ENCODE data around the gene GABBR2.

Gene GABBR2

DNA sequence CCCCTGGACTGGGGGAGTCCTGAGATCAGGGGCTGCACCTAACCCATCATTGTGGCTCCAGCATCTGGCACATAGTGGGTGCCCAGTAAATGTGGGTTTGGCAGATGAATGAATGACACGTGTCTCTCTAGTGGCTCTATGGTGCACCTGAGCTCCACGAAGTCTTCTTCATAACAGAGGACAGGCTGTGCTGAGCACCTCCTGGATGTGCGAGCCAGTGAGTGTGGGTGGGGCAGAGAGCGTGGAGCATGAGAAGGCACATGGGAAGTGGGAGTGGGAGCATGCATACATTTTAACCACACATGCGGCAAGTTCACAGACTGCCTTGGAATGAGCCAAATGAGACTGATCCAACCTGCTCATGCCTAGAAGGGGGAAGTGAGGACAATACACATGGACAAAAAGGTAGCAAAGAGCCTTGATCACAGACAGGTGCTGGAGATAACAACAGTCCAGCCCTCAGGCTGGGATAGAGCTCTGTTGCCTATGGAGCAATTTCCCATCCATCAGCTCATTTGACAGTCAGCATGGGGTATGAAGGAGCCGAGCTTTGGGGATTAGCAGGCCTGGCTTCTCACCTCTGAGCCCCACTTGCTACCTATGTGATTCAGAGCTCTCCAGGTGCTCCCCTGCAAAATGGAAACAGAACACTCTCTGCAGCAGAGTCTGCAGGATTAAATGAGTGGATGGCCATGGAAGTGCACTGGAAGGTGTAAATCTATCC lies 377.0 kb downstream of the GABBR2 start:
- DNase-seq = no peak

DNA sequence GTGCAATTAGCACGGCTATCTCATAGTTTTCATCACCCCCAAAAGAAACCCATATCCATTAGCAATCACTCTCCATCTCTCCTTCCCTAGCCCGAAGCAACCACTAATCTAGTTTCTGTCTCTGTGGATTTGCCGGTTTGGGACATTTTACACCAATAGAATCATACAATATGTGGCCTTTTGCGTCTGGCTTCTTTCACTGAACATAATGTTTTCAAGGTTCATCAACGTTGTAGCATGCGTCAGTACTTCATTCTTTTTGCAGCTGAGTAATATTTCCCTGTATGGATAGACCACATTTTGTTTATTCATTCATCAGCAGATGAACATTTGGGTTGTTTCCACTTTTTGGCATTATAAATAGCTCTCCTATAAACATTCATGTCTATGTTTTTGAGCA lies 377.9 kb downstream of the GABBR2 start:
- DNase-seq = no peak

DNA sequence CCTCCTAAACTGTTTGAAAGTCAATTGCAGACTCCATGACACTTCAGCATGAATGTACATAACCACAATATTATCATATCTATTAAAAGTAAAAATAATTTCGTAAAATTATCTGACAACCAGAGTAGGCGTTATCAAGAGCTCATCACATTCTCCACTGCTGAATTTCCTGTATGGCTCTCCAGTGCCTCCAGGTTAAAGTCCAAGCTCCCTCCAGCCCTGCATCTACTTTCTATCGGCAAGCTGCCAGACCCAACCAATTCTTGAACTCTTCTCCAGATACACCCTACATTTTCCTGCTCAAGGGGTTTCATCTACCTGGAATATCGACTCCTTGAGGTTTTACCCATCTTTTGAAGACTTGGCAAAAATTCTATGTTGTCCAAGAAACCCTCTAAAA lies 378.8 kb downstream of the GABBR2 start:
- no peak for DNase-seq

DNA sequence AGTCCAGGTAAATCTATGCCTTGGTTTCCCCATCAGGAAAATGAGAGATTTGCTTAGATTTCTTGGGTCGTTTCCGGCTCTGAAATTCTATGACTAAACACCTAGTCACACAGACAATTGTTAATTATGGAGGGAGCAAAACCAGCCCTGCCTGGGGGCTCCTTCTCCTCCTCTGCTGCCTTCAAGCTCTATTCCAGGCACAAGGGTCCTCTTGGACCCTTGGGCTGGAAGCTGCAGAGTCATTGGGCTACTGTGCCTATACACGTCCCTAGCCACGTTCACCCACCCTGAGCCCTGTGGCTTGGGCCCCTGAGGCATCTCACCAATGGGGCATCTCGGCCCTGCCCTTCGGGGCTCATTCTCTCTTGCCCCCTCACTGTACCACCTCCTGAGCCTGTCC lies 379.5 kb downstream of the GABBR2 start:
- DNase-seq = no peak

DNA sequence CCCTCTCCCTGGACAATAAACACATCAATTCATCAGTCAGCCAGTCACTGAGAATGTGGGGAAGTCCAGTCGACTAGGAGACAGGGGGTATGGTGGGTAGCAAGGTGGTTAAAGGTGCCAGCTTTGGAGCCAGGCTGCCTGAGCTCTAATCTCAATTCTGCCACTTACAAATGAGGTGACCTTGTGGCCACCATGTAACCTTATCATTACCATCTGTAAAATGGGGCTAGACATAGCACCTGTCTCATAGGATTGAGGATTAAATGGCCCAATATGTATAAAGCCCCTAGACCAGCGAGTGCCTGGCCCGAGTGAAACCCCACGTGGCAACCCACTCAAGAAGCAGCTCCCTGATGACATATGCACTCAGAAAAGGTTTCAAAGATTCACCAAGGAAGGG lies 380.0 kb downstream of the GABBR2 start:
- no peak for DNase-seq

DNA sequence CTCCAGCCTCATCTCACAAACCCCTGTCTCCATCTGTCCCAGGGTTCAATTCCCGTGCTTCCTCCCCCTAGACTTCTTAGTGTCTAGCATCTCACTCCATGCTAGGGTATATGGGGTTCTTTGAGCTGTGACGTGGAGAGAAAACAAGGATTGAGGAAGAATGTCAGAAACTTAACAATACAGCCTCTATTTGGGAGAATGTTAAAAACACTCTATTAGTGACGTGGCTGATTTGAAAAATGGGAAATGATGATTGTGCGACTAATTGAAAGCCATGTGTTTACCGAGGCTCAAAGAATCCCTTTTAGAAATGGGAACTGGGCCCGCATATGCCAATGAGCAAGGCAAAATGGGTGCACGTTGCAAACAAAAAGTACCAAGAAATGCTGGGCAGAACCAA lies 380.6 kb downstream of the GABBR2 start:
- no peak for DNase-seq

DNA sequence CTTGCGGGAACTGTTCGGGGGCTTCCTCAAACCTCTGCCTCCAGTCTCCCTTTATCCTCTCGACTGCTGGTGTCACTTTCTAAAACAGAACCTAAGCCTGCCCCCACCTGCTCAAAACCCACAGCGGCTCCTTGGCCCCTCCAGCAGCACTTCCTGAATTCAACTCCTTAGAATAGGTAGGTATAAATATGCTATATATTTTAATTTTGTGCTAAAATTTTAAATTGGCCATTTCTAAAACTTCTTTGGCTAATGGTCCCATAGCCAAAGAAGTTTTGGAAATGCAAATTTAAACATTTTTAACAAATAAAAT lies 381.5 kb downstream of the GABBR2 start:
- no peak for DNase-seq

DNA sequence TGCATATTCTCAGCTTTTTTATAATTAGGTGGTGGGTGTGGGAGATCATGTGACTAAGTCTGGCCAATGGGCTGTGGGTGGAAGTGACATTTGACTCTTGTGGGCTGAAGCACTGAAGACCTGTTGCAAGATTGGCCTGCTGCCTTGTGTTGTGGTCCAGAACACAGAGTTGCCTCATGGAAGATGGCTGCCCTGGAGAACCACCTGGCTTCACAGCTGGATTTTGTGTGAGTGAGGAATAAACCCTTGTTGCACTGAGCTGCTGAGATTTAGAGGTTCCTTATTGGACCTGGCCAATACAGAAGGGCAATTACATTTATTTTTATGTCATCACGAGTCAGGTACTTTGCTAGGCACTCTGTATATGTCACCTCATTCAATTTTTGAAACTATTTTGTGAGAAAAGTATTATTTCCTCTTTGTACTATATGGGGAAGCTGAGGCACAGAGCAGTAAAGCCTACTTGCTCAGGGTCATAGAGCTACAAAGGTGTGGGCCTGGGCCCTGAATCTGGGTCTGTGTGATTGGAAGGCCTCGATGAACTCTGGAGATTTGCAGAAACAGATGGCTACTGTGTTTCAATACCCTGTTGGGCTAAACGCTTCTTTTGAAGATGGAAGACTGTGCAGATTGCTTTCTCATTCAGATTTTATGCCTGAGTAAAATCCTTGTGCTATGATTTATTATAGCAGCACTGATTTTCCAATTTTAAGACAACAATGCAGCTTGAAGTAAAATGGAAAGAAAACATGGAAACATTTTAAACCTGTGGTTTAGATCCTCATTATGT lies 382.1 kb downstream of the GABBR2 start:
- DNase-seq = no peak

DNA sequence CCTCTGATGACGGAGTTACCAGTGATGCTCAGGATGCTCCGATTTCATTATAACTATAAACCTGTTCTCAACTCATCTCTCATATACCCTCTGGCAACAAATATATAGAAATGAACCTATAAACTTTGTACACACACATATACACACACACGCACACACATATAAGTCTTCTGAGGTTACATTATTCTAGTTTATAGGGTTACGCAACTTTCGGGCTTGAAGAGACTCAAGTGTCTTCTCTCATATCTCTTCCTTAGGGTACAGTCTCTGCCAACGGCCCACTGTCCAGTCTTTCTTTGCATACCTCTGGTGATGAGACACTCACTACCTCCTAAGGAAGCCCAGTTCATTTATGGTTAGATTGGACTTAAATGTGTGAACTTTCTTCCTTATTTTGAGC lies 383.9 kb downstream of the GABBR2 start:
- DNase-seq = no peak

DNA sequence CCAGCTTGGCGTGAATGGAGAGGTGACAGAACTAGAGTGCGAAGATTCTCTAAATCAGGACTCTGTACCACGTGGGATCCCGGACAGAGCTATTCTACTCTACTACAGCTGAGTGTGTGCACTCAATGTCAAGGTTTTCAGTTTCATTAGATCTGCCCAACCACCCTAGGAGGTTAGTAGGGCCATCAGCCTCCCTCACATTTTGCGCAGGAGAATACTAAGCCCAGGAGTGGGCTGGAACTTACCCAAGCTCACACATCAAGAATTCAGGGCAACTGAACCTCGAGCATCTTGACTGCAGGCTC lies 385.0 kb downstream of the GABBR2 start:
- DNase-seq = no peak

DNA sequence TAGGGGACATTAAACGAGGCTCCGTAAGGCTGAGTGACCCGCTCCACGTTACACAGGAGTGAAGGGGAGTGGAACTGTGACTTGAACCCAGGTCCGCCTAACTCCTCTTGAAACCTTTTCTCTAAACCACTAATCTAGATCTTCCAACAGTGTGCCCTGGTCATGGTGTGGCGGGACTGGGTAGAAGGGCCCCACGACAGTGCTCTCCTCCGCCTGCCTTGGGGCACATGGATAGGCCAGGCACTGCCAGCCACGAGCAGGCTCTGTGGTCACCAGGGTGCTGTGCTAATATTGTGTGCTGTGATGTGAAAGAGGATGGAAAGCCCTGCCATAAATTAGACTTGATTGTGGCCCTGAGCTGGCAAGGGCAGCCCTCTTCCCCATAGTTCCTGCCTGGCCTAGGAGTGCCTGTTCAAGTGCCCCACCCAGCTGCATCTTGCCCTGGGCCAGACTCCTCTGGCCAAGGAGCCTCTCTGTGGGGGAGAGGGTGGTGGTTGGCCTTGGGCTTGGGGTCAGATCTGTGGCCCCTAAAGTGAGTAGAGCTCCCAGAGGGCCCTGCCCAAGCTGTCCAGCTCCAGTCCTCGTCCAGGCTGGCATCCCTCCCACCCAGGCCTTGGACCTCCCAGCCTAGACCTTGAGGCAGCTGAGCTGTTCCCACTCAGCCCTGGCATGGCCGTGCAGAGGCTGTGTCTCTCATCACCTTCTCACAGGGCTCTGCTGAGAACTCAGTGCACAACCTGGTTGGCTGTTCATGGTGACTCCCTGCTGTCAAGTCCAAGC lies 385.5 kb downstream of the GABBR2 start:
- no peak for DNase-seq

DNA sequence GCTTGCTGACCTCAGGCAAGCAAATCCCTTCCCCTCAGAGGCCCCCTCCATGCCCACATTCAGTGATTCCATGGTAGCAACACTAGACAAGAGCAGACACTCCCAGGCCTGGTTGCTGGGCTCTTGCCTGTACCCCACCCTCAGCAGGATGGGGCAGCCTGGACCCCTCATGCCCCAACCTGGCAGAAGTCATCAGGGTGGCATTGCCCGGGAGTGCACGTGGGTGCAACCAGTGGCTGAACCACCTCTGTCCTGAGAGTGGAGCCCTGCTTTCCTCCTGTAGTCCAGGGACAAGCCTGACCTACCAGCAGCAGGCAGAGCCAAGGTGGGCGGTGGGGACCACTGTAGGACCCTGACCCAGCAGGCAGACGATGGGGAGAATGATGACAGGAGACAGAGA lies 387.5 kb downstream of the GABBR2 start:
- no peak for DNase-seq

DNA sequence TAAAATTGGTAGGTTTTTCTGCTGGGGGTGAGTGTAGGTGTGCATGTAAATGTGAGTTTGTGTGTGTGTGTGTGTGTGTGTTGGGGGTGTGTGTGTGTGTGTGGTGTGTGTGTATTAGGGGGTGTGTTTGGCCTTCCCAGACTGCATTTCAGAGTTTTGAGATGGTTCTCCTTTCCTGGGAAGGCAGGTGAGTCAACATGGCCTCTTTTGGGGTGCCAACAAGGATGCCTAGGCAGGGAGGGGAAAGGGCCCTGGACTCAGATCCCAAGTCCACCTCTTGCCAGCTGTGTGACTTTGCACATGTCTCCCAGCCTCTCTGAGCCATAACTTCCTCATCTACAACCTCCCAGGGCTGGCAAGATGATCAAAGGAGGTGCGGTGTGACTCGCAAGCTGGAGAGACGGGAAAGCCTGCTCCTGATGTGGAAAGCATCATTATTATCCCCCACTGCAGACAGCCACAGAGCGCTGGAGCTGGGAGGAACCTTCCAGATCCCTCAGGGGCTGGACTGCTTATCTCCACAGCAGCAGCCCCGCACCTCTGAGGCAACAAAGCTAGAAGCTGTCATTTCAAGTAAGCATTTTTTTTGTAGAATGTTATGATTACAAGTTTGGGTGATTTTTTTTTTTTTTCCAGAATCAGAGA lies 389.8 kb downstream of the GABBR2 start:
- DNase-seq = no peak

DNA sequence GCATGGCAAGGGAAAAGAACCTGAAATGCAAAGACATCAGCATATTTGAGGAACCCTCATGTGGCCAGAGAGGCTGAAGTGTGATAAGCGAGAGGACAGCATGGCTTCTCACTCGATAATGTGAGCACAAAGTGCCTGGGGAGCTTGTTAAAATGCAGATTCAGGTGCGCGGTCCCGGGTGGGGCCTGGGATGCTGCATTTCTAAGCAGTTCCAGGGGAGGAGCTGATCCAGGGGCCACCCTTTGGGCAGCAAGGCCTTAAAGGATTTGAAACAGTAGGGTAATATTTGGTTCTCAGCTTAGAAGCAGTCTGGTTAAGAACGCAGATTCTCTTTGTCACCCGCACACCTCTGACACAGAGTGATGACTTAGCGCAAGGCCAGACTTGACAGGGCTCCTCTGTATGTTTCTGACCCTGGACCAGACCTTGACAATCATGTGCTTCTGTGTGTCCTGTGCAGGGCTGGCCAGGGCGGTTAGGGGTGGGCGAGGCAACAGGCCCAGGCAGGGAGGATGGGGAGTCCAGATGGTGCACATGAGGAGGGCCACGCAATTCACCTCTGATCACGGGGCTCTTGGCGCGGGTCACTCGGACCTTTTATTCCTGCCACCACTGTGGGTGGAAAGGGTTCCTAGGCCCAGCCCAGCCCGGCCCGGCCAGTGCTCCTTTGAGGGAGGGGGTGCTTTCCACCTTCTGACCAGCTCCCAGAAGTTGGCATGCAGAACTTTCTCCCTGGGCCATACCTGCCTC lies 390.5 kb downstream of the GABBR2 start:
- no peak for DNase-seq

DNA sequence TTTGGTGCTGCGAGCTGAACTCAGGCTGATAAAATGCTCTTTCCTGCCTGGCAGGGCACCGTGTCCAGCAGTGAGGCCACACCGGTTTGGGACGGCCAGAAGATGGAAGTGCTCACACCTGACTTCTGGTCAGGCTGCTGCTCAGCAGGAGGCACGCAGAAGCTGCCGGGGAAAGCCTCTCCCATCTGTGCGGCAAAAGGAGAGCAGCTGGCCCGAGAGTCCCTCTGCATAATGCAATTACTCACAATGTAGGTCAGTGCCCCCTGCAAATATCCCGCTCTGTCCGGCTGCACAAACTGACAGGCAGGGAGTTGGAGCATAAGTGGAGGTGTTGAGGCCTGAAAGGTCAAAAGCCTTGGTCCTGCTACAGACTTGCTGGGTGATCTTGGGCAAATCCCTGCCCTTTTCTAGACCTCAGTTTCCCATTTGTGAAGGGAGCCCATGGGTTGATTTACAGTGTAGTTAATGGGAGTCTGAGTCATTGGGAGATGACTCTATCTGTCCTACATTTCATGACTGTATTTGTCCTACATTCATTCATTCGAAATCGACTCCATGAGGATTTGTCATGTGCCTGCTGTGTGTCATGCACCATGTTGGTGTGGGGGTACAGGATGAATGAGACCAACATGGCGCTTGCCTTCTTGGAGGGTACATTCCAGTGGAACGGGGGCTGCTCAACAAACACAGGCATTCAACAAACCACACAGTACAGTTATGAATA lies 391.4 kb downstream of the GABBR2 start:
- DNase-seq = no peak

DNA sequence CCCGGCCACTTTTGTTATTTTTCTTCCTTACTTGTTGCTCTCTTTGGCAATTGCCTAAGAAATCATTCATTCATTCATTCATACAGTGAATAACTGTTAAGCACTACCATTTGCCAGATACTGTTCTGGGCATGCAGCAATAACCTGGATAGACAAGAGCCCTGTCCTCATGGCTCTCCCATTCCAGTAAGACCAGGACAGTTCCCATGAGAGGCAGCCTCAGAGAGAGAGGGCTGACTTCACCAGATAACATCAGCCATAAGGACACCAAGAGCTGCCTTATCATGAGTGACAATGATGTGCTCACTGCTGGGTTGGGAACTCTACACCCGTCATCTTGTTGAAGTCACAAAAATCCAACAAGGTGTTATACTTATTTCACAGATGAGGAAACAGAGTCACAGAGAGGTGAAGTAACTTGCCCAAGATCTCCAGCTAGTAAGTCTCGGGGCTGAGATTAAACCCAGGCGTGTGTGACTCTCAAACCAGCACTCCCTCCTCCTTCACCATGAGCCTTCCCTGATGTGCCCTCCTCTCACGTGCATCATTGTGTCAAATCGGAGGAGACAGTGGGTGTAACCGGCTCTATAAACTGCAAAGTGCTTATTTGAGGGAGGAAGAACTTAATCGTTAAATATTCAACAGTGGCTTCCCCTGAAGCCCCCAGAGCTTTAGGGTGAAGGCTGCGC lies 392.1 kb downstream of the GABBR2 start:
- no peak for DNase-seq

DNA sequence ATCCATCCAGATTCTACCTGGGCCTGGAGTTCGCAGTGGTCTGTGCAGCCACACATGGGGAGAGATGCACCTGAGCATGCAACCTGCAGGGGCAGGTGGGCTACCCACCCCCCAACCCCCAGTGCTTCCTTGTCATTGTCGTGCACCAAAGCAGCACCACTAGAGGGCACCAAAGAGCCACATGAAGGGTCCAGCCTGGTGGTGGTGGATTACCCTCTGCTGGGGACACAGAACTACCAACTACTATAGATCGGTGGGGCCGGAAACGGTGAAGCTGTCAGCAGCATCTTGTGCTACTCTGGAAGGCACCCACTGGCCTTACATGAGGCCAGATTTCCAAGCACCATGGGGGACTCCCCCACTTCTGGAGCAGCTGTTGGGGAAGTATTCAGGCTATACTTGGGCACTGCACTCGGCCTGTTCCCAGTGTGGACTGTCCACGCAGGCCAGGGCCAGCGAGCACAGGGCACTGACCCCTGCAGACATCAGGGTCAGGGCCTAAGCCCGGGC lies 393.1 kb downstream of the GABBR2 start:
- peak; percentile 54 for DNase-seq

DNA sequence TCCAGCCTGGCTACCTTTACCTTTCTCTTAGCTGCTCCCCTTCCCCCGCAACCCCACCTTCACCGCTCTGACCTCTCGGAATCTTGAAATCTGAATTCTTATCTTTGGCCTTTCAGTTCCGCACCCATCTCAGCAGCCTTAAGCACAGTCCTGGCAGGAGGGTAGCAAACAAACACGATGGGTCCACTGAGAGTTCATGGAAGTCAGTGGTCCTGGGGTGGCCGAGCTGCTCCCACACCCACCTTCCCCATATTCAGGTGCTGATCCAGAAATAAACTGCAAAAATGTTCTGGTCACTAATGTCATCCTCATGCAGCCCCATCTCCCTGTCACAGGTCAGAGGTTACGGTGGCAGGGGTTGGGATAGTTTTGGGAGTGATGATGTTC lies 393.7 kb downstream of the GABBR2 start:
- no peak for DNase-seq

DNA sequence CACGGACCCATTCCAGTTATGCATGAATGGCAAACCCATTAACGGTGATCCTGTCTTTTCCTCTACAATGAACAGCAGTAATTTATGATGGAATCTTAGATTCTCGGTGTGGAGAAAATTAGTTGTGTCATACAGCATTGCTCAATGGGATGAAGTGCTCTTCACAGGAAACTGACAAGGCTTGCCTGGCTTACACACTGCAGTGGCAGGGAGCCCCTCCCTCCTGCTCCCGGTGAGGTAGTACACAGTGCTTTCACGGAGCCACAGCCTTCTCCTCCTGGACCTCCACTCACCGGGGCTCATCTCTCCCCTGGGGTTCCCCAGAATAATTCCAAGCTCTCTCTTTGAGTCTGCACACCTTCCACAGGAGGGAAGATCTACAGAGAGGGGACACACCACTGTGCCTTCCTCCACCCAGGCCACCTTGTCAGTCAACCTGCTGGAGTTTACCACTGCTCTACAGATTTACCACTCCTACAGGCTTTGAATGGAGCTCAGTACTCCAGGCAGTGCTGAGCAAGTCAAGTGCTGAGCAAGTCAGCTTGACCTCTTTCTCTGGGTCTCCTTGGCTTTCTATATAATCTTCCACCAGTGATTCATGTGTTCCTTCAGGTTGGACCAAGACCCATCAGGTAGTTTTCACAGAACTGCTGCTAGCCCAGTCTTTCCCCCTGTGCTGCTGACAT lies 394.2 kb downstream of the GABBR2 start:
- DNase-seq = no peak

DNA sequence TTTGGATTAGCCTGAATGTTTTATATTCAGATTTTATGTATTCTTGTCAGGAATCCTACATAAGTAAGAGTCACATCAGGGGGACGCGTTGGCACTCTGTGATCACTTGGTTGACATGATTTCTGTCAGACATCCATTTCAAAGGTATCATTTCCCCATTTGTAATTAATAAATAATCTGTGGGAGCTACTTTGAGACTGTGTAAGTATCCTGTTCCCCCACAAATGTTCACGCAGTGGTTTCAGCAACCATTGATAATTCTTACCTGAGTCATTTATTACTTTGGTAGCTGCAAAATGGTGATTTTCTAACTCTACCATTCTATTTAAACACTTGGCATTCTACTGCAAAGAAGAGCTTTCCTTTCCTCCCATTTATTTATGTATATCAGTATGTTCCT lies 396.4 kb downstream of the GABBR2 start:
- no peak for DNase-seq

DNA sequence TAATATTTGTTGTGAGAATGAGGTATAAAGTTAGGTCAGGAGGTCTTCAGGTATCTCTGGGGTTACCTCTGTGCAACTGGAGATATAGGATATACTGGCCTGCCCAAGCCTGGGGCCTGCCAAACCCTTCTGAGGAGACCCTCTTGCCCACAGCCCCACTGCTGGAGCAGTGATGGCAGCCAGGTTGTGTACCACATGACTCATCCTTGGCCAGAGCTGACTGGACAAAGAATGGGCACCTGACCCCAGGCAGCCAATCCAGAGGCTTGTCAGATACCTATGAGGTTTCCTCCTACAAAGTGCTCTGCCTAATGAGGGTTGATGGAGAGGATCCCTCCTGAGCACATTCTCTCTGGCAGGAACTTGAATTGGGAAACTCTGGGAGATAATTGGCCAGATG lies 397.2 kb downstream of the GABBR2 start:
- DNase-seq = no peak

Measured in DMS153 (cell line).